ENCODE measurements around the gene REP15. TPM values are rescaled to one million over a fixed set of nuclear protein-coding genes. Genes with fewer than 3 reads are reported as not detected.

Gene REP15
- total and polyA plus RNA-seq, 2 of the 8 experiments (the other 6 are each of a cell fraction or from before 2014, with no cell fraction given), result 0.06 to 0.73 TPM

DNA sequence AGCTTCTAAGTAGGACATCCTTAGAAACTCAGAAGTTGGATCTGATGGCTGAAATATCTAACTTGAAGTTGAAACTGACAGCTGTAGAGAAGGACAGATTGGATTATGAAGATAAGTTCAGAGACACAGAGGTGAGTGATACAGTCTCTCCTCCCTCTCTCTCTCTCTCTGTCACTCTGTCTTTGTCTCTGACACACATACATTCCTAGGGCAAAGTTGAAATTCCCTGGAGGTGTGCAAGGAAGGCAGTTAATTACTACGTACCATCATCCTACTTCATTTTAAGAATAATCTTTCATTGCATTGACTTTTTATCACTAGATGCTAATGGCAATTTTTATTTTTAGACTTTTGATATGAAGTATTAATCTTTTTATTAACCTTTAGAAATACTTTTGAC lies 46.2 kb upstream of the REP15 start (continued):
- TF ChIP-seq, protein P1, sequence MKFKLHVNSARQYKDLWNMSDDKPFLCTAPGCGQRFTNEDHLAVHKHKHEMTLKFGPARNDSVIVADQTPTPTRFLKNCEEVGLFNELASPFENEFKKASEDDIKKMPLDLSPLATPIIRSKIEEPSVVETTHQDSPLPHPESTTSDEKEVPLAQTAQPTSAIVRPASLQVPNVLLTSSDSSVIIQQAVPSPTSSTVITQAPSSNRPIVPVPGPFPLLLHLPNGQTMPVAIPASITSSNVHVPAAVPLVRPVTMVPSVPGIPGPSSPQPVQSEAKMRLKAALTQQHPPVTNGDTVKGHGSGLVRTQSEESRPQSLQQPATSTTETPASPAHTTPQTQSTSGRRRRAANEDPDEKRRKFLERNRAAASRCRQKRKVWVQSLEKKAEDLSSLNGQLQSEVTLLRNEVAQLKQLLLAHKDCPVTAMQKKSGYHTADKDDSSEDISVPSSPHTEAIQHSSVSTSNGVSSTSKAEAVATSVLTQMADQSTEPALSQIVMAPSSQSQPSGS (IDR thresholded peaks at IDR 0.05; ENCODE audit: low read length), result no peak
